ENCODE results near the gene RUNDC3A.

RUNDC3A gene

DNA sequence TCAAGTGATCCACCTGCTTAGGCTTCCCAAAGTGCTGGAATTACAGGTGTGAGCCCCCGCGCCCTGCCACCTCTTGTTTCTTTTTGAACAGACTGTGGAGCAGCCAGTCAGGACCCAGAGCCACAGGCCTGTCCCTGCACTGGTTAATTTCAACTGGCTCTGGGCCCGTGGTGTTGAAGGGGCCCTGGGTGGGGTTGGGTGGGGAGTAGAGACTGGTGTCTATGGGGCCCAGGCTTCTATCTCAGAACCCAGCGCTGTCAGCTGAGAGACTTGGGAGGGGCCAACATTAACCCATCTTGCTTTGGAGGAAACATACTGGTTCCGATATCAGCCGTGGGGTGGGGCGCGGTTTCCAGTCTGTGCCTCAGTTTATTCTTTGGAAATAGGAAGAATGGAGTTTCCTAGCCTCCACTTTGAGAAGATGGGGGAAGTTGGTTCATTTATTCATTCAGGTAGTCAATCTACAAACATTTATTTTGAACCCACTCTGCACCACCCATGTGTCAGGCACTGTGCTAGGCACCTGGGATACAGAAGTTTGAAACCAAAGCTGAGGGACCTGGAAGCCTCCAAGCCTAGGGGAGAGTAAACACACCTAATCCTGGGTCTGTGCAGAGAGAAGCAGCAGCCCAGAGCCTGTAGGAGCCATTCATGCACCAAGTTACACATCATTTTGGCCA is 24.9 kb upstream of the RUNDC3A start:
- no peak for DNase-seq

DNA sequence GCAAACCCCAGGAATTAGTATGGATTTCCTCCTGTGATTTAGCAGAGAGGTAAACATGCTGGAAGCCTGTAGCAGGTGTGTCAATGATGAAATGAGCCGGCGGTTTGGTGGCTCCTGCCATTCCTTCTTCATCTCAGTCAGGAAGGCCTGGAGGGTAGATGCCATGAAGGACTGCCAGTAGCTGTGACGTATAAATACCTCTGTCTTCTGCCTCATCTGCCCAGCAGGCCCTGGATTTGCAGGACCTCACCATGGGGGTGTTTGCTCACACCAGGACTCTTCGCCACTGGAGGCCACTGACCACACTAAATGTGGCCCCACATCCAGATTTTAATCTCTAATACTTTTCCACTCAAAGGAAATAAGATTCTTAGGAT is 24.4 kb upstream of the RUNDC3A start:
- no peak for DNase-seq

DNA sequence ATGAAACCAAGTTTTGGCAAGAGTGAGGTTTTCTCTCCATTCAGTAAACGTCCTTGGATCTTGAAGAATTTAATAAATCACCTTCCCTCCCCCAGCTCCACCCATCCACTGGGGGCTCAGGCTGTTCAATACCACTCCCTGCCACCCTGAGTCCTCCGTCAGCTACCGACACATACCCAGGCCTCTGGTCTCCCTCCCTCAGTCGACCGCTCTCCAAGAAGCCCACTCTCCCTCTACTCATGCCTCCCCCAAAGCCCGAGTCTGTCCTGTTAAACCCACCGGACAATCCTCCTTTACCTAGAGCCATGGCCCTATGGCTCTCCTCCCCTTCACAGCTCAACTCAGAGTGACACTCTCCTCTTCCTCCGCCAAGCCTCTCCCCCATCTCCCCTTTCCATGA is 20.8 kb upstream of the RUNDC3A start:
- no peak for DNase-seq

DNA sequence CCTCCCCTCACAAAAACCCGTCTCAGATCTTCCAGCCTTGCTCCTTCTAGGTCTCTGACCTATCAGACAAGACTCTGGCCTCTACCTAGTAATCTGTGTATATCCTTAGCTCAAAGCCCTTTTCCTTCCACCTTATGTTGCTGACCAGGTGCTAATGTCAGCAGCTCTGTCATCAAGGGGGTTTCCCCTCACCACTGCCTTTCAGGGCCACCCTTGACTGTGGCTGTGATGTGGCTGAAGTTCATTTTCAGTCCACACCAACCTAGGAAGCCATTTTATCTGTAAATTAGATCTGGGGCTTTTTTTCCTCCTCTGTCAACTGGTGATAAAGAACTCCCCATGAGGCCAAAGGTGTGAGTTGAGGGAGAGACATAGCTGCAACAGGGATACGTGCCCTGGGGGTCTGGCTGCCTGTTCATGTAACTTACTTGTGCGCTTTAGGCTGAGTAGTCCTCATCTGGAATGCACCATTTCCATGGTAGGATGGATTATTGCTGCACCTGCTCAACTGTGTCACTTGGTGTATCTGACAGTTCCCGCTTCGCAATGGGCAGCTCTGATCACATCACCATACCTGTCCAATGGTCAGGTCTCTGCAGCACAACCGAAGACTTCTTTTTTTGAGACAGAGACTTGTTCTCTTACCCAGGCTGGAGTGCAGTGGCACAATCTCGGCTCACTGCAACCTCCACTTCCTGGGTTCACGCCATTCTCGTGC is 14.7 kb upstream of the RUNDC3A start:
- DNase-seq: no peak

DNA sequence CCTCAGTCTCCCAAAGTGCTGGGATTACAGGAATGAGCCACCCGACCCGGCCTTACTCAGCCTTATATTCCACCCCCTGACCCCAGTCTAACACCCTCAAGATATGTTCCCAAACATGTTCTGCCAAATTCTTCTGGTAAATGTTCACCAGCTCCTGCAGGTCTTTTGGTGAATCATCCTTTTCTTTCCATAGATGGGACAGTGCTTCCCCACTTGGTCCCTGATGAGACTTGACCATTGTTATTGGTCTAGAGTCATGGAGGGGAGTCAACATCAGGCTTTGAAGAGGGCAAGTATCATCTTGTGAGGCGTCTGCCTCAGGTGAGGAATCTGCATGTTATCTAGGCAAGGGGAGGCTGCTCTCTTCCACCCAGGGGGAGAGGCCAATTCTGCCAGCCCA is 10.4 kb upstream of the RUNDC3A start:
- no peak for DNase-seq

DNA sequence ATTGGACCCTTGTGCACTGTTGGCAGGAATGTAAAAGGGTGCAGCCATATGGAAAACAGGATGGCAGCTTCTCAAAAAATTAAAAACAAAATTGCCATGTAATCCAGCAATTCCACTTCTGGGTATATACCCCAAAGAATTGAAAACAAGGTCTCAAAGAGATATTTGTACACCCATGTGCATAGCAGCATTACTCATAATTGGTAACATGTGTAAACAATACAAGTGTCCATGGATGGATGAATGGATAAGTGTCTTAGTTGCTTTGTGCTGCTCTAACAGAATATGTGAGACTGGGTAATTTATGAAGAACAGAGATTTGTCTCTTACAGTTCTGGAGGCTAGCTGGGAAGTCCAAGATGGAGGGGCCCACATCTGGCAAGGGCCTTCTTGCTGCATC is 3.8 kb upstream of the RUNDC3A start:
- no peak for DNase-seq

DNA sequence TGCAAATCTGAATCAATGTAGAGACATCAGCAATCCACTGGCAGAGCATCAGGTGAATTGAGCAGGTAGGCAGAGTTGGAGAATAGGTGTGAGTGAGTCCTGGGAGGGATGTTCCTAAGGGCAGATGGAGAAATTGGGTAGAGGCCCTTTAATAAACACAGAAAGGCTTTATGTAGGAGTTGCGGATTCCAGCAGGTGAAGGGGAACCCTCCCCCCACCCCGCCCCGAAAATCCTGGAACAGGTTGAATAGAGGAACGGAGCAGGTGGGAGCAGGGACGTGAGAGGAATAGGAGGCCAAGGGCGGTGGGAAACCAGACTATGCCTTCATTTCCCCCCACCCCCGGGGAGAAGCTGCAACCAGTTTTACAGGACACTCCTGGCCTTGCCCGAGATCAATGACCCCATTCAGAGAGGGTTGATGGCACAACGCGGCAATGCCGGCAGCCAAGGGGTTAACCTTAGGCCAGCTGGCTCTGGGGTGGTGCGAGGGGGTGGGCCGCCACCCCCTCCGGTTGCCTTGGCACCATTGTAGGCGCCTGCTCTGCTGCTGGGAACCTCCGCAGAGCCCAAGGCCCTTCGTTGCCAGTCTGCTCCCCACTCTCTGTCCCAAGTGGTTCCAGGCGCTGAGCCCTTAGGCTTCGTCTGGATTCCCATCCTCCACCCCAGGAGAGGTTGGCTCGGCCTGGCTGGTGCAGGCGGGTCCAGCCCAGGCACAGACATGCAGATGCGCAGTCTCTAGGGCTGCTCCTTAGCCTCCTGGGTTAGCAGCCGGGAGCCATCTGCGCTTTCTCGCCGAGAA is 814 bp upstream of the RUNDC3A start:
- no peak for DNase-seq

DNA sequence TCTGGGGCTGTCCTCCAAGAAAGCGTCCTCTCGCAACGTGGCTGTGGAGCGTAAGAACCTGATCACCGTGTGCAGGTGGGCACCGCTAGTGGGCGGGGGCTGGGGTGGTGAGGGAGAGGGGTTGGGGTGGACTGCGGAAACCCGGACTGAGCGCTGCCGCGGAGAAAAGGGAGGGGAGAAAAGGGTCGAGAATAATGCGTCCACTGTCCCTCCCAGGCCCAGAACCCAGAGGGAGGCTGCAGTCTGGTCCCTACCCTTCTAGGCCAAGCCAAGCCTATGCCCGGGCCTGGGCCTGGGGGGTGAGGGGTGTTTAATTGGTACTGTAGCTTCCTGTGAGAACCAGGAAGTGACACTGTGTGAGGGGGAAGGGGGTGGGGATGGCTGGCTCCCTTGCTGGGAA is 464 bp downstream of the RUNDC3A start:
- no peak for DNase-seq

DNA sequence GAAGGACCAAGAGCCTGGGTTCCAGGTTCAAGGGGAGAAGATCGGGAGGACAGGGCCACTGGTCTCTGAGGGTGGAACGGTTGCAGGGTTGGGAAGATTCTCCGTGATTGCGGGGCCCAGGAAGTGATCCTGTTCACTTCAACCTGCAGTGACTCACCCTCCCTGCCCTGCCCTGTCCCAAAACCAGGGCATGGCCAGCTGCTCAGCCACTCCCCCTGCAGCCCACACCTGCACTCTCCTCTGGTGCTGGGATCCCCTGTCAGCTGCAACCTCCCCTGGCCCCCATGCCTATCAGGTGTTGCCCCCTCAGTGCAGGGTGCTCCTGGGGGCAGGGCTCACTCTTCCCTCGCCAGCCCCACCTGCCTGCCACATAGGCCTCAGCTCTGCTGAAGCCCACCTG is 1.1 kb downstream of the RUNDC3A start:
- DNase-seq: no peak

DNA sequence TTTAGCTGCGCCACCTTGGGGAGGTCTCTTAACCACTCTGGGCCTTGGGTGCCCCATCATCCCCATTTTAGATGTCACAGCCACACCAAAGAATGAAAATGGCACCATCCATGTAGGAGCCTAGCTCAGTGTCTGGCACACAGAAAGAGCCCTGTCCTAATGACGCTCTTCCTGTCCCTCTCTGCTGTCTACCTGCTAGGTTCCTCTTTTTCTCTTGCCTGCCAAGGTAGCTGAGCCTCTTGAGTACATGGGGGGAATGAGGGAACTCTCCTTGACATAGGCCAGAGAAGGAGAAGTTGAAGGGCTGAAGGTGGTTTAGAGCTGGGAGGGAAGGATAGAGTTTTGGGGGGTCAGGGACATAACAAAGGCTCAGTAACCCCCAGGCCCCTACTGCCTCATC is 1.8 kb downstream of the RUNDC3A start:
- DNase-seq: no peak

DNA sequence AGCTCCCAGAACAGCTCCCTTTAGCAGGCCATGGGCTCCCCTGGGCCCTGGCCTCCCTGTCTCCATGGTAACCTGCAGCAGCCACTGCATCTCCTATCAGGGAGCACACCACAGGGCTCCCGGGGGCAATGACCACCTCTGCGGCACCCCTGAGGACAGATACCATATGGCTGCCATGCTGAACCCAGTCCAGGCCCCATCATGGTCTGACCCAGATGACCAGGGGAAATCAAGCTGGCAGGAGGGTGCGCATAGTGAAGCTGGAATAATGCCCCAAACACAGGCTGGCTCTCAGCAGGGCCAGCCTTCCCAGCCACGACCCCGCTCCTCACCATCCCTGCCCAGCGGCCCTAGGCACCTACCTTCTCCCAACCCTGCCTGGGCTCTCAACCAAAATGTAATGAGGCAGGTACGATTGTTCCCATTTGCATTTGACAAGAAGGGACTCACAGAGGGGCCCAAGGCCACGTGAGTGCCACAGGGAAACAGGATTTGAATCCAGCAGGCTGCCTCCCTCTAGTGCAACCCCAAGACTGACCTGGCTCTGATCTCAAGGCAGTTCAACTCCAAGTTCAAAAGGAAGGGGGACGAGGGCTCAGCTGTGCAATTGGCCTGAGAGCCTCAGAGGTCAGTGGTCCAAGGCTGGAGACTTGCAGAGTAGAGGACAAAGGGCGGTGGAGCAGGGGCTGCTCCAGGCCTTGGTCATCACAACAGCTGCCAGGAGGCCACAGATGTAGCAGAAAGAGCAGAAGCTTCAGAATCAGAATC is 2.4 kb downstream of the RUNDC3A start:
- DNase-seq: no peak

DNA sequence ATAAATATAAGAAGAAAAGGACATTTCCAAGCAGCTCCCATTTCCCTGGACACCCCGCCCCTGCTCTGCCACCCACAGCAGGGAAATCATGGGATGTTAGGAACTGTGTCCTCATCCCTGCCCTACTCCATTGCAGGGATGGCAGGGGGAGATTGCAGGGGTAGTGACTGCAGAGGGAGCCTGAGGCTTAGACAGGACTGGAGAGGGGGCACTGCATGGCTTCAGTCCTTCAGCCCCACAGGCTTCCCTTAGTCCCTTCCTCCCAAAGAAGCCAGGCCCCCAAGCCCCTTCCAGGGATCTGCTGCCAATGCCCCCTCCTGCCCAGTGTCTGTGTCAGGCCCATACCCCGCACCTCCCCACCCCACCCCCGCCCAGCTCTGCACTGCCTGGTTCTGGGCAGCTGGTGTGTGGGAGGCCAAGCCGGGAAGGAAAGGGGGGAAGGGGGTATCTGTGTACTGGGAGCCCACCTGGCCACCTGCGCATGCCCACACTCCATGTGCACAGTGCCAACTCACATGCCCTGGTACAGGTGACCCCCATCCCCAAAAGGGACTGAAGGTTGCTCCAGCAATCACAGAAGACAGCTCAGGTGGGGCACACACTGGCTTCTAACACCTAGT is 3.3 kb downstream of the RUNDC3A start:
- DNase-seq: no peak

DNA sequence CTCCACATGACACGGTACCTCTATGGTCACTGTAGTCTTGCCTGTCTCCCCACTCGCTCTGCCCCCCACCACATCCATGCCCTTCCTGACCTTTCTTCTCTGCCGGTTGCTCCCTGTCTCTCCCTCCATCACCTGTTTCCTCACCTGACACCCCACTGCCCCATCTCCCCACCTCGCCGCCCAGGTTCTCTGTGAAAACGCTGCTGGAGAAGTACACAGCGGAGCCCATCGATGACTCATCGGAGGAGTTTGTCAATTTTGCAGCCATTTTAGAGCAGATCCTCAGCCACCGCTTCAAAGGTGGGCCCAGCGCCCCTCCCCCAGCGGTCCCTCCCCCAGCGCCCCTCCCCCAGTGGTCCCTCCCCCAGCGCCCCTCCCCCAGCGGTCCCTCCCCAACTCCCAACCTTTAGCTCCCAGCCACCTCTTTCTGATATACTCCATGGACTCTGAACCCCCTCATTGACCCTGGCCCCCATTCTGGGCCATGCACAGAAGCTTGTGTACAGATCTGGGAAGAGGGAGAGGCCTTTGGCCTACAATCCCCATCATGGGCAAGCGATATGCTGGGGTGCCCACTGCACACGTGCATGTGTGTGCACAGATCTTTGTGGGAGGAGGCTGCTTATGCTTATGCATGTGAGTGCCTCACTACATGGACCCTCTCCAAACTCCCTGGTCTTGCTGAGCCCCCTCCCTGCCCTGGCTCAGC is 4.1 kb downstream of the RUNDC3A start:
- DNase-seq: no peak

DNA sequence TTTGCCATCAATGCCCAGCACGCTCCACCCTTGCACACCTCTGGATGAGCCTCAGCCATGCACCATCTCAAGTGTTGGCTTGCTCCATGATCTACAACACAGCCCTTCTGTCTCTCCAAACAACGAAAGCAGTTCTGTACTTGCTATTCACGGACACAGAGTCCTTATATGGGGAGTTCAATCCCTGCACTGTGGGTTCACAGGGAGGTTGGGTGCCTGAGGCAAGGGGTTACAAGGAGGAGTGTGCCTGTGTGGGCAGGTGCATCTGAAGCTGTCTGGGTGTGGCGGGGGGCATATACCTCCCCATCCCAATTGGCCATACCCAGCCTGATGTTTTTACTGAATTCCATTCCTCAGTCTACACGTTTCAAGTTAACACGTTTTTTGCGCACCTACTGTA is 5.6 kb downstream of the RUNDC3A start:
- DNase-seq: no peak

DNA sequence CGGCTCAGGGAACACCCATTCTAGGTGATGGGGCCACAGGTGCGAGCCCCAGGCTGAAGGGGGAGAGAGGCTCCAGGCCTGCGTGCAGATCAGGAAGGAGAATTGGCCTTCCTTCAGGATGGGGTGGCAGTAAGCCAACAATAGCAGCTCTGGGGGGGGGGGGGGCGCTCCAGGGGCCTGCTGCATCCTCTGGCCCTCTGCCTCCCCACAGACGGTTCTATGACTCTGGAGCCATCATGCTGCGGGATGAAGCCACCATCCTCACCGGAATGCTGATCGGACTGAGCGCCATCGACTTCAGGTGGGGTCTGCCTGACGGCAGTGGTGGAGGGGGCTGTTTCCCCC is 6.1 kb downstream of the RUNDC3A start:
- no peak for DNase-seq

DNA sequence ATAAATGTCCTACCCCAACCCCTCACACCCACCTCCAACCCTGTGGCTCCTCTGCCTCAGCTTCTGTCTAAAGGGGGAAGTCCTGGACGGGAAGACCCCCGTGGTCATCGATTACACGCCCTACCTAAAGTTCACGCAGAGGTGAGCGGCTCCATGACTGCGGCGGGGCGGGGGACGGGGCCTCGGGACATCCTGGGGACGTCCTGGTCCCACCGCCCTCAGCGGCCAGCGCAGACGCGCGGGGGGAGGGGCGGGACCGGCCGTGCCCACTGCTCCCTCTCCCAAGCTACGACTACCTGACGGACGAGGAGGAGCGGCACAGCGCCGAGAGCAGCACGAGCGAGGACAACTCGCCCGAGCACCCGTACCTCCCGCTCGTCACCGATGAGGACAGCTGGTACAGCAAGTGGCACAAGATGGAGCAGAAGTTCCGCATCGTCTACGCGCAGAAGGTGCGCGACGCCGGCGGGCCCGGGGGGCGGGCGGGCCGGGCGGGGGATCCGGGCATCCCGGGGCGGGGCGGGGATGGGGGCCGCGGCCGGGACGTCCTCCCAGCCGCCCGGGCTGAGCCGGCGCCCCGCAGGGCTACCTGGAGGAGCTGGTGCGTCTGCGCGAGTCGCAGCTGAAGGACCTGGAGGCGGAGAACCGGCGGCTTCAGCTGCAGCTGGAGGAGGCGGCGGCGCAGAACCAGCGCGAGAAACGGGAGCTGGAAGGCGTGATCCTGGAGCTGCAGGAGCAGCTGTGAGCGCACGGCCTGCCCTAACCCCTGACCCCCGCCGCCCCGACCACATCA is 6.7 kb downstream of the RUNDC3A start:
- no peak for DNase-seq

DNA sequence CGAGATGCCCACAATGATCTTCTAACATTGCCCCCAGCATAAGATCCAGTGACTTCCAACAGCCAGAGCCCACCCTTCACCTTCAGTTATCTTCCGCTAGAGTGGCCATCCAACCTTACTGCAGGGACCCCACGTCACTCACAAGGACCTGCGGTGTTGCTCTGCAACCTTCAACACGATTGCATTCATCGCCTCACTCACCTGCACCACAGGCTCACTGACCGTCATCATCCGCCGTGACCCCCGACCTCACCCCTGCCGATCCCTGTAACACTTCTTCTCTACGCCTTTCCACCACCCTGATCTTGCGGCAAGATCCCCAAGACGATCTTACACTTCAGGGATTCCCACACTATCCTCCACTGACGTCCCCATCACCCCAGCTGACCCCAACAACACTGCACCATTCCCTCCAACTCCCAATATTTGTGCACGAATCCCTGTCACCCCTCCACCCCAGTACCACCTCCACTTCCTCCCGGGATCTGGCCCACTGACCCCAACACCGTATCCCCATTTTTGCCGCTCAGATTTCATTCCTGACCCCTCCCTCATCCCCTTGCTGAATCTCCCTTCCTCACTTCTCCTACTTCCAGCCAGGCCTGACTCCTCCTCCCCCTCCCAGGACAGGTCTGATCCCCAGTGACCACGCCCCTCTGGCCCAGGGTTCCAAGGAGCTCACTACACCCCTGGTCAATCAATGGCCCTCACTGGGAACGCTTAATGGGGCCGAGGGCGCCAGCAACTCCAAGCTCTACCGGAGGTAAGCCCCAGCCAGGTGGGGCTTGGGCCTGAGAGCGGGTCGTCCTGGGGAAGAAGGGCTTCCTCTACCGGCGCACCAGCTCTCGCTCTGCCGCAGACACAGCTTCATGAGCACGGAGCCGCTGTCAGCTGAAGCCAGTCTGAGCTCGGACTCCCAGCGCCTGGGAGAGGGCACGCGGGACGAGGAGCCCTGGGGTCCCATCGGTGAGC is 7.6 kb downstream of the RUNDC3A start:
- no peak for DNase-seq

DNA sequence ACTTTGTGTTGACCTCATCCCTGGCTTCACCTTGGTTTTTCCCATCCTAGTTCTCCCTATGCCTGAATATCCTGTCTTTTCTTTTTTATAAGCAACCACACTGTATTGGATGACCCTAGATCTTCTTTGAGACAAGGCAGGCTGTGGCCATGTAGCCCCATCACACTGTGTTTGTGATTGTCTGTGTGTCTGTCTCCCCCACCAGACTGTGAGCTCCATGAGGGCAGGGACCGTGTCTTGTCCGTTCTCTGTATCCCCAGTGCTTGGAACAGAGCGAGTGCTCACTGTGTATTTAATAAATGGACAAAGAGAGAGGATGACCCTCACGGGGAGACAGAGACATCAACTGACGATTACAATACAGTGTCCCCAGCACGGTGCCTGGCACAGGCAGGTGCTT is 9.1 kb downstream of the RUNDC3A start:
- no peak for DNase-seq

DNA sequence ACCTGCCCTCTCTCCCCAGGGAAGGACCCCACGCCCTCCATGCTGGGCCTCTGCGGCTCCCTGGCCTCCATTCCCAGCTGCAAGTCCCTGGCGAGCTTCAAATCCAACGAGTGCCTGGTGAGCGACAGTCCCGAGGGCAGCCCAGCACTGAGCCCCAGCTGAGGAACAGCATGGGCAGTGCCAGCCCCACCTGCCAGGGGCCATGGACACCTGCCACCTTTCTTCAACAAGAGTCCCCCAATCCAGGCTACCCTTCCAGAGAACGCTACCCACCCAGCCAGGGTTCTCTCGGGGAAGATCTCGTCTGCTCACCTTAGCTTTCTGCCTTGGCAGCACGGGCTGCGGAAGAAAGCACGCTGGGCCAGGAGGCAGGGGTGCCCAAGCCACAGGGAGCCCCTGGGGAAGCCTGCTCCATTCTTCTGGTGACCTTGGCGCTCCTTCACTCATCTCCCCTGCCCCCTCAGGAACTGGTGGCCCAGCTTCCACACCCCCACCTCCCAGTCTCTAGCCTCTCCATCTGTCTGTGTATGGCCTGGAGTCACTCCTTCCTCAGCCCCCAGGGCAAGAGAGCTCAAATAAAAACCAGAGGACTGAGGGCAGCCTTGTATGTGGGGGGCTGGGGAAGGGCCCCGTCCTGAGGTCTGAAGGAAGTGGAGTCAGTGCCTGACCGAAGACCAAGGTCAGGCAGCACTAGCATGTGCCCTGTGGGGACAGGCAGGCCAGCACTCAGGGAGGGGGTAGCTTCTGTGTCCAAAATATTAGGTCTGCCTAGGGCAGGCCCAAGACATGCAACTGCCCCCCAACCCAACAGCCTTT is 9.9 kb downstream of the RUNDC3A start:
- DNase-seq: no peak
